ENCODE results near the gene C2orf80. TPM values are rescaled to one million over a fixed set of nuclear protein-coding genes. Genes with fewer than 3 reads are reported as not detected.

C2orf80 gene
- polyA plus RNA-seq, 1 of the 3 experiments (the other 2 are of a cell fraction), result not detected

GRCh38 chr2:208192611-208193236 lies 2.9 kb upstream of the C2orf80 start:
- no peak overlapping the region for H3K4me3 ChIP-seq (ENCODE audit: low read depth in 2 of 2, low read length in 1 of 2)
- POLR2A ChIA-PET, result no interaction called here
- 74% methylated on average over 8 of the region's 8 CpGs for WGBS (ENCODE audit: low lambda C conversion rate)
- no peak overlapping the region for H3K9ac ChIP-seq
- CTCF ChIA-PET, result interaction anchor here (2.0 kb wide), 1 partner anchor 61 kb away, joined by 7 read pairs; no protein-coding TSS in a partner anchor
- H3K9me2 ChIP-seq, result no peaks in the 10 kb centered on the region
- no peaks in the 10 kb centered on the region for H3K36me3 ChIP-seq (replicated peaks in 1 of 2; ENCODE audit: control insufficient read depth in 1 of 2, insufficient read depth in 2 of 2, low read length in 1 of 2)
- no peaks in the 10 kb centered on the region for H3K4me1 ChIP-seq (ENCODE audit: control insufficient read depth in 1 of 2, insufficient read depth in 2 of 2, low read depth in 1 of 2, low read length in 1 of 2)
- H4K20me1 ChIP-seq (ENCODE audit: insufficient read depth), result no peaks in the 10 kb centered on the region
- no peaks in the 10 kb centered on the region for H3K27me3 ChIP-seq (ENCODE audit: insufficient read depth)
- 0 out of 2 replicates have a peak overlapping the region, but pooled peaks have one; percentile 51 for H2AFZ ChIP-seq (ENCODE audit: low read depth)
- DNase-seq, result no peak
- no peaks in the 10 kb centered on the region for H3F3A ChIP-seq (replicated peaks; ENCODE audit: insufficient read depth)
- no peak overlapping the region; the same call in 1 of the 2 replicates for H3K4me2 ChIP-seq
- TF ChIP-seq RFX5 (IDR thresholded peaks at IDR 0.05; ENCODE audit: low read length), result no peak
- TF ChIP-seq, protein P1, sequence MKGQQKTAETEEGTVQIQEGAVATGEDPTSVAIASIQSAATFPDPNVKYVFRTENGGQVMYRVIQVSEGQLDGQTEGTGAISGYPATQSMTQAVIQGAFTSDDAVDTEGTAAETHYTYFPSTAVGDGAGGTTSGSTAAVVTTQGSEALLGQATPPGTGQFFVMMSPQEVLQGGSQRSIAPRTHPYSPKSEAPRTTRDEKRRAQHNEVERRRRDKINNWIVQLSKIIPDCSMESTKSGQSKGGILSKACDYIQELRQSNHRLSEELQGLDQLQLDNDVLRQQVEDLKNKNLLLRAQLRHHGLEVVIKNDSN (IDR thresholded peaks at IDR 0.05; ENCODE audit: borderline replicate concordance, low read depth), result no peak
- no peak for TF ChIP-seq POLR2AphosphoS5 (IDR thresholded peaks at IDR 0.05; ENCODE audit: low read depth, low read length)
- no peak for TF ChIP-seq YY1 (IDR thresholded peaks at IDR 0.05; ENCODE audit: low read depth)
- TF ChIP-seq NFIC (IDR thresholded peaks at IDR 0.05; ENCODE audit: borderline replicate concordance), result no peak
- TF ChIP-seq FOXM1 (IDR thresholded peaks at IDR 0.05; ENCODE audit: low read depth), result no peak
- TF ChIP-seq REST (IDR thresholded peaks at IDR 0.05; ENCODE audit: low read depth, low read length), result no peak
- H3K79me2 ChIP-seq (ENCODE audit: insufficient read depth), result no peaks in the 10 kb centered on the region
- H3K27ac ChIP-seq (ENCODE audit: low read depth in 2 of 2, low read length in 1 of 2), result no peak overlapping the region
- no peaks in the 10 kb centered on the region for H3K9me3 ChIP-seq

DNA sequence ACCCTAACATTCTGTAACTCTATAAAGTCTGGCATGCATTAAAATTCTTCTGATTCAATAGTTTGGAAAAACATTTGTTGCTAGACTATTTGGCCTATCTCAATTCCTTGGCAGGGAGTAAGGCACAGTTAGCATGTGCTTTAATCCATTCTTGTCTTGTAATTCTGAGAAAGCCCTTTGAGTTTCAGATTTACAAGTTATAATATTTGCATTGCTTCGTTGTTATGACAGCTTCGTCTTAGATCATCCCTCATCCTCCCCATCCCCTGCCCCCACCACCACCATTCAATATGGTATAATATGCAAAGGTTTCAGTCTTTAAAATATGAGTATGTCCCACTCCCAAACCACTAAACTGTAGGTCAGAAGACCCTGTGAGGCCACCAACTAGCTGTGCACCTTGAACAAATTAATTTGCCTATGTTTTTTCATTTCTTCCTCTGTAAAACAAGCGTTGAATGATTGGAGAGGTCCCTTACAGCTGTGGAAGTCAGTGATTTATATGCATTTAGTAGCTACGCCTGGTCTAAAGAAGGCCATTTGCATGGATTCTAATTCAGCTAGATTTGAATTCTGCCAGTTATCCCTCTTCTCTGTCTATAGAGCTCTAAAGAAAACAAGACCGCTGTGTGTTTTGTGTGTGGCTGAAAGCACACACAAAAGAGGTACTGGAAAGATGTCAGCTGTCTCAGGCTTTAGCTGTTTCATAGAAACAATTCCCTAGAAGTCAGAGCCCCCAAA lies 591 bp downstream of the C2orf80 start:
- Histone ChIP-seq H3K9me3 (no peaks in the 10 kb centered on the region), H3K4me3 (ENCODE audit: low read depth in 2 of 2, low read length in 1 of 2) (no peak overlapping the region), H3F3A (replicated peaks; ENCODE audit: insufficient read depth) (no peaks in the 10 kb centered on the region), H2AFZ (ENCODE audit: low read depth) (no peak overlapping the region), H3K4me2 (no peak overlapping the region), H3K36me3 (replicated peaks in 1 of 2; ENCODE audit: control insufficient read depth in 1 of 2, insufficient read depth in 2 of 2, low read length in 1 of 2) (no peaks in the 10 kb centered on the region), H3K79me2 (ENCODE audit: insufficient read depth) (no peaks in the 10 kb centered on the region), H3K9ac (no peak overlapping the region), H4K20me1 (ENCODE audit: insufficient read depth) (no peaks in the 10 kb centered on the region), H3K4me1 (ENCODE audit: control insufficient read depth in 1 of 2, insufficient read depth in 2 of 2, low read depth in 1 of 2, low read length in 1 of 2) (no peaks in the 10 kb centered on the region; a peak in 1 of 4 replicates), H3K9me2 (no peaks in the 10 kb centered on the region), H3K27me3 (ENCODE audit: insufficient read depth) (no peaks in the 10 kb centered on the region), H3K27ac (ENCODE audit: low read depth in 2 of 2, low read length in 1 of 2) (no peak overlapping the region)
- TF ChIP-seq TAF1 (IDR thresholded peaks at IDR 0.05; ENCODE audit: borderline replicate concordance, low read depth, low read length), result no peak
- TF ChIP-seq, protein P2, sequence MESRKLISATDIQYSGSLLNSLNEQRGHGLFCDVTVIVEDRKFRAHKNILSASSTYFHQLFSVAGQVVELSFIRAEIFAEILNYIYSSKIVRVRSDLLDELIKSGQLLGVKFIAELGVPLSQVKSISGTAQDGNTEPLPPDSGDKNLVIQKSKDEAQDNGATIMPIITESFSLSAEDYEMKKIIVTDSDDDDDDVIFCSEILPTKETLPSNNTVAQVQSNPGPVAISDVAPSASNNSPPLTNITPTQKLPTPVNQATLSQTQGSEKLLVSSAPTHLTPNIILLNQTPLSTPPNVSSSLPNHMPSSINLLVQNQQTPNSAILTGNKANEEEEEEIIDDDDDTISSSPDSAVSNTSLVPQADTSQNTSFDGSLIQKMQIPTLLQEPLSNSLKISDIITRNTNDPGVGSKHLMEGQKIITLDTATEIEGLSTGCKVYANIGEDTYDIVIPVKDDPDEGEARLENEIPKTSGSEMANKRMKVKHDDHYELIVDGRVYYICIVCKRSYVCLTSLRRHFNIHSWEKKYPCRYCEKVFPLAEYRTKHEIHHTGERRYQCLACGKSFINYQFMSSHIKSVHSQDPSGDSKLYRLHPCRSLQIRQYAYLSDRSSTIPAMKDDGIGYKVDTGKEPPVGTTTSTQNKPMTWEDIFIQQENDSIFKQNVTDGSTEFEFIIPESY (IDR thresholded peaks at IDR 0.05; ENCODE audit: borderline replicate concordance, low read depth), result no peak
- no peak for DNase-seq
- CTCF ChIA-PET, result interaction anchor here (0.8 kb wide), 1 partner anchor 14 kb away, joined by 4 read pairs; no protein-coding TSS in a partner anchor
- POLR2A ChIA-PET, result interaction anchor here (0.6 kb wide), 1 partner anchor 52 kb away, joined by 6 read pairs; no protein-coding TSS in a partner anchor
- 74% methylated on average over 5 of the region's 5 CpGs for WGBS (ENCODE audit: low lambda C conversion rate)
